IMR-90 (cell line): Measurements from ENCODE around the gene ABHD17B. TPM values are rescaled to one million over a fixed set of nuclear protein-coding genes. Genes with fewer than 3 reads are reported as not detected.

Experiments used
- ATAC-seq: fragments of 200-7000 bp; cut with Tn5 transposase; 2 replicates; pipeline ENCODE4 v1.9.1; 2020; ENCODE audit warnings: low read depth, mild to moderate bottlenecking, moderate library complexity
- BruUV-seq: library from RNA; stranded (reverse); fragments of 400-500 nt; replicated peaks from 2 replicates; lab custom pipeline; 2021; lab: Mats Ljungman, UMichigan
- CTCF ChIA-PET: fragments of 300-600 bp; formaldehyde crosslinking; extraction: SDS; loops from one replicate; lab custom pipeline; 2021; ENCODE audit warnings: antibody characterized with exemption; lab: Yijun Ruan, JAX
- POLR2A ChIA-PET: fragments of 300-600 bp; sonication (Branson Sonifier 250); formaldehyde crosslinking; loops from one replicate; lab custom pipeline; 2022; ENCODE audit warnings: antibody characterized with exemption; ENCODE audit not compliant: unreplicated experiment; lab: Charles Lee
- DNase-seq: peaks from one replicate; pipeline ENCODE4 v3.0.0; 2013
- H2AFZ ChIP-seq: replicated peaks from 2 replicates; pipeline ENCODE3; 2013; ENCODE audit warnings: low read length, mild to moderate bottlenecking; ENCODE audit not compliant: poor library complexity
- H2AK5ac ChIP-seq: 2 replicates; pipeline ENCODE4 v1.6.1; 2013; ENCODE audit warnings: low read depth, low read length, inconsistent platforms
- H2AK9ac ChIP-seq: replicated peaks from 2 replicates; pipeline ENCODE3; 2013; ENCODE audit warnings: mild to moderate bottlenecking, low read depth, low read length, moderate library complexity; ENCODE audit not compliant: poor library complexity
- H2BK120ac ChIP-seq: 2 replicates; pipeline ENCODE4 v1.6.1; 2013; ENCODE audit warnings: low read depth, low read length, inconsistent platforms
- H2BK15ac ChIP-seq: 3 replicates; pipeline ENCODE4 v1.6.1; 2013; ENCODE audit warnings: low read depth, low read length, inconsistent platforms
- H2BK20ac ChIP-seq: 2 replicates; pipeline ENCODE4 v1.6.1; 2013; ENCODE audit warnings: low read depth, mild to moderate bottlenecking, inconsistent platforms, low read length, moderate library complexity
- H2BK5ac ChIP-seq: 2 replicates; pipeline ENCODE4 v1.6.1; 2013; ENCODE audit warnings: mild to moderate bottlenecking, low read depth, low read length, inconsistent platforms; ENCODE audit not compliant: poor library complexity, severe bottlenecking
- H3K14ac ChIP-seq: replicated peaks from 2 replicates; pipeline ENCODE4 v1.6.1; 2013; ENCODE audit warnings: low read depth, low read length, inconsistent platforms
- H3K18ac ChIP-seq: 2 replicates; pipeline ENCODE4 v1.6.1; 2013; ENCODE audit warnings: low read depth, low read length, control low read depth
- H3K23ac ChIP-seq: 2 replicates; pipeline ENCODE4 v1.6.1; 2013; ENCODE audit warnings: low read depth, low read length, inconsistent platforms
- H3K27ac ChIP-seq: 2 replicates; pipeline ENCODE4 v1.5.1; 2013; ENCODE audit warnings: mild to moderate bottlenecking, control low read depth, low read length; ENCODE audit not compliant: insufficient read depth
- H3K27me3 ChIP-seq: 2 replicates; pipeline ENCODE4 v1.6.1; 2013; ENCODE audit warnings: low read length; ENCODE audit not compliant: control insufficient read depth, insufficient read depth
- H3K36me3 ChIP-seq: 2 replicates; pipeline ENCODE4 v1.6.1; 2013; ENCODE audit warnings: low read length, mixed read lengths; ENCODE audit not compliant: control insufficient read depth, insufficient read depth
- H3K4ac ChIP-seq: 2 replicates; pipeline ENCODE4 v1.6.1; 2013; ENCODE audit warnings: low read depth, low read length, inconsistent platforms
- H3K4me1 ChIP-seq: 2 replicates; pipeline ENCODE4 v1.6.1; 2013; ENCODE audit warnings: low read length, mixed read lengths; ENCODE audit not compliant: control insufficient read depth, insufficient read depth
- H3K4me2 ChIP-seq: 2 replicates; pipeline ENCODE4 v1.6.1; 2013; ENCODE audit warnings: low read depth, mild to moderate bottlenecking, control low read depth, low read length, moderate library complexity
- H3K4me3 ChIP-seq: 2 replicates; pipeline ENCODE4 v1.5.1; 2013; ENCODE audit warnings: low read depth, mild to moderate bottlenecking, control low read depth, low read length, moderate library complexity; ENCODE audit not compliant: insufficient read depth
- H3K56ac ChIP-seq: 2 replicates; pipeline ENCODE4 v1.6.1; 2013; ENCODE audit warnings: low read length, inconsistent platforms; ENCODE audit not compliant: insufficient read depth; ENCODE audit errors: extremely low read depth
- H3K79me1 ChIP-seq, 2 experiments: 2 replicates each; pipeline ENCODE4 v1.6.1; 2013; ENCODE audit warnings: low read length in 2 of 2, inconsistent platforms in 1 of 2, low read depth in 1 of 2
- H3K9ac ChIP-seq: 2 replicates; pipeline ENCODE4 v1.6.1; 2013; ENCODE audit warnings: low read depth, low read length, control low read depth
- H3K9me1 ChIP-seq: 2 replicates; pipeline ENCODE4 v1.6.1; 2013; ENCODE audit warnings: low read length, inconsistent platforms; ENCODE audit not compliant: insufficient read depth
- H3K9me3 ChIP-seq: 2 replicates; pipeline ENCODE4 v1.6.1; 2013; ENCODE audit warnings: low read length; ENCODE audit not compliant: control insufficient read depth, insufficient read depth
- H4K20me1 ChIP-seq: 2 replicates; pipeline ENCODE4 v1.6.1; 2013; ENCODE audit warnings: low read length, inconsistent platforms; ENCODE audit not compliant: insufficient read depth
- H4K5ac ChIP-seq: 2 replicates; pipeline ENCODE4 v1.6.1; 2013; ENCODE audit warnings: mild to moderate bottlenecking, low read depth, low read length, control low read depth
- H4K8ac ChIP-seq, 2 experiments: 2 replicates each; pipeline ENCODE4 v1.6.1; 2013; ENCODE audit warnings: low read depth in 2 of 2, low read length in 2 of 2, control low read depth in 1 of 2, inconsistent platforms in 1 of 2
- H4K91ac ChIP-seq: 2 replicates; pipeline ENCODE4 v1.6.1; 2013; ENCODE audit warnings: low read depth, low read length, inconsistent platforms; ENCODE audit not compliant: insufficient read depth
- BHLHE40 ChIP-seq: fragments of 150-350 bp; IDR thresholded peaks from 2 replicates; pipeline ENCODE4 v1.6.1; 2016; ENCODE audit warnings: mild to moderate bottlenecking, low read depth, low read length
- CEBPB ChIP-seq: IDR thresholded peaks from 2 replicates; pipeline ENCODE4 v1.6.1; 2012; ENCODE audit warnings: low read depth, low read length, improper control_type of control experiment
- RAD21 ChIP-seq: IDR thresholded peaks from 2 replicates; pipeline ENCODE4 v1.6.1; 2012; ENCODE audit warnings: low read length, improper control_type of control experiment
- SMC3 ChIP-seq: fragments of 150-350 bp; IDR thresholded peaks from 2 replicates; pipeline ENCODE4 v1.6.1; 2016; ENCODE audit warnings: low read depth, mild to moderate bottlenecking, antibody characterized with exemption, low read length, moderate library complexity
- WGBS, 2 experiments: methylation state at CpG; one replicate each; pipeline versions ENCODE4 v1.1.5 to v1.1.7; 2013; ENCODE audit warnings: missing lambda C conversion rate in 2 of 2; ENCODE audit not compliant: insufficient read length in 1 of 2; ENCODE audit errors: extremely low coverage in 2 of 2; 5-methylcytosine and 5-hydroxymethylcytosine counted together
- dilution Hi-C: fragments of 300-500 bp; cut with HindIII; formaldehyde crosslinking; loops from one replicate; pipeline ENCODE4 v1.14.3; 2018; ENCODE audit warnings: low sequenced_read_pairs; ENCODE audit not compliant: unreplicated experiment
- in situ Hi-C: fragments of 300-500 bp; cut with MboI; formaldehyde crosslinking; loops from 3 replicates; pipeline ENCODE4 v1.14.3; 2019; ENCODE audit warnings: low sequenced_read_pairs, inconsistent platforms, mixed read lengths
- intact Hi-C: fragments of 100-400 bp; cut with micrococcal nuclease; formaldehyde crosslinking; loops from 2 replicates; pipeline ENCODE4 v1.10.0; 2022
- polyA plus RNA-seq, 3 experiments: library from polyadenylated mRNA; depleted of rRNA; stranded (reverse); fragments of >200 nt; gene quantifications; 2 replicates each; pipeline ENCODE4 v1.2.3, GENCODE V29; 2012; ENCODE audit warnings: low replicate concordance in 1 of 3
- total RNA-seq: library from RNA; depleted of rRNA; stranded (reverse); fragments of >200 nt; gene quantifications from 2 replicates; pipeline ENCODE4 v1.2.3, GENCODE V29; 2012
- TF ChIP-seq, protein P1 (sequence below): fragments of 150-350 bp; IDR thresholded peaks from 2 replicates; pipeline ENCODE4 v1.6.1; 2017; ENCODE audit warnings: mild to moderate bottlenecking, antibody characterized with exemption, low read length, low read depth

Gene ABHD17B
- total and polyA plus RNA-seq, 2 of the 4 experiments (the other 2 are of a cell fraction), result 7.5 to 16.8 TPM

DNA sequence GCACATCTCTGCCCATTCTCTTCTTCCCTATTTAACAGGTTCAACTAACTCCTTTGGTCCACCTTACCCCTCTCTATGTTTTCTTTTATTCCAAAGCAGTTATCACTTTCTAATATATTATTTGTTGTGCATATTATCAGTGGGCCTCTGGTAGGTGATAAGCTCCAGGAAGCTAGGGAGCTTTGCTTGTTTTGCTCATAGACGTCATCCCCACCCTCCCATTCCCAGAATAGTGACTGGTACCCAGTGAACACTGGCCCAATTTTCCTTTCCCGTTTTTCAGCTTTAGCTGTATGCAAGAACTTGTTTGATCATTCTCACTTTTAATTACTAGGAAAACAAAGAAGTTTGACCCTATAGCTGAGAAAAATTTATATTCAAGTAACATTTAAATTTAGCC, 6.9 kb downstream of the ABHD17B start:
- ATAC-seq (no peak), DNase-seq (no peak)
- Histone ChIP-seq H4K8ac (no peak overlapping the region), H3K36me3 (no peaks in the 10 kb centered on the region), H3K18ac (no peak overlapping the region), H2AFZ (no peak overlapping the region), H3K14ac (no peak overlapping the region), H3K79me1 (peaks cover 19 to 48% of the 10 kb centered on the region in 2 experiments), H2AK5ac (no peak overlapping the region), H3K27ac (no peak overlapping the region), H3K4me2 (no peak overlapping the region), H2BK120ac (no peak overlapping the region), H2BK20ac (no peak overlapping the region), H3K4me3 (no peak overlapping the region), H4K20me1 (peaks cover 20% of the 10 kb centered on the region), H2BK5ac (no peak overlapping the region), H3K9ac (no peak overlapping the region), H3K56ac (no peak overlapping the region), H4K91ac (no peak overlapping the region), H3K27me3 (no peaks in the 10 kb centered on the region), H2BK15ac (no peak overlapping the region), H3K4me1 (no peaks in the 10 kb centered on the region; the same call in 1 of the 2 replicates), H2AK9ac (no peak overlapping the region), H3K4ac (no peak overlapping the region), H3K9me1 (no peaks in the 10 kb centered on the region), H3K23ac (no peak overlapping the region), H3K9me3 (no peaks in the 10 kb centered on the region), H4K5ac (no peak overlapping the region)
- WGBS, 2 experiments, result no CpG with 5 or more reads among the region's 2 CpGs
- ChIA-PET POLR2A (no interaction called here), CTCF (no interaction called here)
- intact Hi-C loops (loop anchor here (5.0 kb wide), 1 partner anchor 33 kb away; no protein-coding TSS in a partner anchor), dilution Hi-C loops (no loop called here), in situ Hi-C loops (no loop called here)
- no TSS peak for BruUV-seq
- no peak for TF ChIP-seq CEBPB
- TF ChIP-seq RAD21, result no peak
- TF ChIP-seq, protein P1, sequence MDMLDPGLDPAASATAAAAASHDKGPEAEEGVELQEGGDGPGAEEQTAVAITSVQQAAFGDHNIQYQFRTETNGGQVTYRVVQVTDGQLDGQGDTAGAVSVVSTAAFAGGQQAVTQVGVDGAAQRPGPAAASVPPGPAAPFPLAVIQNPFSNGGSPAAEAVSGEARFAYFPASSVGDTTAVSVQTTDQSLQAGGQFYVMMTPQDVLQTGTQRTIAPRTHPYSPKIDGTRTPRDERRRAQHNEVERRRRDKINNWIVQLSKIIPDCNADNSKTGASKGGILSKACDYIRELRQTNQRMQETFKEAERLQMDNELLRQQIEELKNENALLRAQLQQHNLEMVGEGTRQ, result no peak
- no peak for TF ChIP-seq SMC3
- no peak for TF ChIP-seq BHLHE40
